Activated naive CD8-positive, alpha-beta T cell treated with anti-CD3 and anti-CD28 coated beads, Interleukin-2, amount 50 U/mL, for 16 hours (primary cell): ENCODE results near the gene SUPT6H.
A peak's percentile ranks its signal among the peaks of the same experiment; 100 is the strongest.

ENCODE experiments used
- DNase-seq: peaks from one replicate; pipeline ENCODE4 v3.0.0-alpha.2; 2020; ENCODE audit warnings: low read depth, low spot score

SUPT6H gene

DNA sequence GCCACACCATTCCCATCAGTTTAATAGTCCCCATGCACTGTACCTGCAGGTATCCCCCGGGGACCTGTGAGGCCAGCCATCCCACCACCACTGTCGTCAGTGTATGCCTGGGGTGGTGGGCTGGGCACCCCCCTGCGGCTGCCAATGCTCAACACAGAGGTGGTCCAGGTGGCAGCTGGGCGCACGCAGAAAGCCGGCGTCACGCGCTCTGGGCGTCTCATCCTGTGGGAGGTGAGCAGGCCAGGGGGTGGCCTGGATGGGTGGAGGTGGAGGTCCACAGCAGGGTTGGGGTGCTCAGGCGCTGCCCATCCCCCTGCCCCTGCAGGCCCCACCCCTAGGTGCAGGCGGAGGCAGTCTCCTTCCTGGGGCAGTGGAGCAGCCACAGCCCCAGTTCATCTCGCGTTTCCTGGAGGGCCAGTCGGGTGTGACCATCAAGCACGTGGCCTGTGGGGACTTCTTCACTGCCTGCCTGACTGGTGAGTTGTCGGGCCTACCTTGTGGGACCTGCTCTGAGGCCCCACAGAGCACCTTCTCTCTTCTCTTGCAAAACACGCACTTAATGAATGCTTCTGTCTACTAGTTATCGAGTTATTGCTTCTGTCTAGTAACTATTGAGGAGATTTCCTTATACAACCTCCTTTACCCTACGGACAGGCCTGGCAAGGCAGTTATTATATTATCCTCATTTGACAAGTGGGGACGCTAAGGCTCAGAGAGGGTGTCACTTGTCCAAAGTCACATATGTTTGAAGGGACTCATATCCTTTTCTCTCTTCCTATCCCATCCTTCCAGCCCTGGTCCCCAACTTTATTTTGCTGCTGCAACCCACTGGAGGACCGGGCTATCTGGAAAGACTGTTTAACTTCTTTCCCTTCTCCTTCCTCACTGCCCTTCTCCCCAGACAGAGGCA is 76.0 kb downstream of the SUPT6H start:
- no peak for DNase-seq

DNA sequence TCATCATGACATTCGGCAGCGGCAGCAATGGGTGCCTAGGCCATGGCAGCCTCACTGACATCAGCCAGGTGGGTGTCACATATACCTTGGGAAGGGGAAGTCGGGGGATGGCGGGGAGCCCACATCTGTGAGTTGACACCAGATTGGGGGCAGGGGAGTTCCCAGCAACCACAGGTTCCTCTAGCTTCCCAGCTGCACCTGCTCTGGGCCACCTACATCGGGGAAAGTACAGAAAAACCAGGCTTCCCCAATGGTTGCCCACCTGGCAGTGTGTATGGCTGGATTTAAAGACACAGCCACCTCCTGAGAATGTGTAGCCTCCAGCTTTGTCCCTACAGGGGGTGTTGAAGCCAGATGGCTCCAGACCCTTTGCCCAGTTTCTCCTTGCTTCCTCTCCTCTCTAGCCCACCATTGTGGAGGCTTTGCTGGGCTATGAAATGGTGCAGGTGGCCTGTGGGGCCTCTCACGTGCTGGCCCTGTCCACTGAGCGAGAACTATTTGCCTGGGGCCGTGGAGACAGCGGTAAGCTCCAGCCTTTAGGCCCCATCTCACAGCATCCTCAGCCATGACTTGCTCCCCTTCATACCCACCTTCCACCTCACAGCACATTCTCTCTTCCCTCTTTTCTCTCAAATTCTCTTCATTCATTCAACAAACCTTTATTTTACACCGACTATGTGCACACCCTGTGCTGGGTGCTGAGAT is 76.8 kb downstream of the SUPT6H start:
- DNase-seq = peak; percentile 45

DNA sequence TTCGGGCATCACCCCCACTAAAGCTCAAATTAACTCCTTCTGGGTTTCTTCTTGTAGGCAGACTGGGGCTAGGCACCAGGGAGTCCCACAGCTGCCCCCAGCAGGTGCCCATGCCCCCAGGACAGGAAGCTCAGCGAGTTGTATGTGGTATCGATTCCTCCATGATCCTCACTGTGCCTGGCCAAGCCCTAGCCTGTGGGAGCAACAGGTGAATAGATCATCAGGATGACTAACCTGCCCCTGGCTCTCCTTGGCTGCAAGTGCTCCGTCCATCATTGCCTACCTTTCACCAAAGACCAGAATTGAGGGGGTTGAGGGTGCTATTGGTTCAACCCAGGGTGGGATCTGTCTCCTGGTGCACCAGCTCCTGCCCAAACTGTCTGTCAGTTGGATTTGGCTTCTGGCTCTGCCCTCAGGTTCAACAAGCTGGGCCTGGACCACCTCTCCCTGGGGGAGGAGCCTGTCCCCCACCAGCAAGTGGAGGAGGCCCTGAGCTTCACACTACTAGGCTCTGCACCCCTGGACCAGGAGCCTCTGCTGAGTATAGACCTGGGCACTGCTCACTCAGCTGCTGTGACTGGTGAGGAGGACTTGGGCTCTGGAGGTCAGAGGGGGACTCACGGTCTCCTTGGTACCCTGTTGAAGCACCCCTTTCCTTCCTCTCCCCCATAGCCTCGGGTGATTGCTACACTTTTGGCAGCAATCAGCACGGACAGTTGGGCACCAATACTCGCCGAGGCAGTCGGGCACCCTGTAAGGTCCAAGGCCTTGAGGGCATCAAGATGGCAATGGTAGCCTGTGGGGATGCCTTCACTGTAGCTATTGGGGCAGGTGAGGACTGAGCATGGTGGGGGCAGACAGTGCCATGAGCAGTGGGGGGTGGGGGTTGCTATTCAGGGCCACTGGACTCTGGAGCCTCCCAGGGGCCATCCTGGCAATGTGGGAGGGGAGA is 78.7 kb downstream of the SUPT6H start:
- DNase-seq = no peak

DNA sequence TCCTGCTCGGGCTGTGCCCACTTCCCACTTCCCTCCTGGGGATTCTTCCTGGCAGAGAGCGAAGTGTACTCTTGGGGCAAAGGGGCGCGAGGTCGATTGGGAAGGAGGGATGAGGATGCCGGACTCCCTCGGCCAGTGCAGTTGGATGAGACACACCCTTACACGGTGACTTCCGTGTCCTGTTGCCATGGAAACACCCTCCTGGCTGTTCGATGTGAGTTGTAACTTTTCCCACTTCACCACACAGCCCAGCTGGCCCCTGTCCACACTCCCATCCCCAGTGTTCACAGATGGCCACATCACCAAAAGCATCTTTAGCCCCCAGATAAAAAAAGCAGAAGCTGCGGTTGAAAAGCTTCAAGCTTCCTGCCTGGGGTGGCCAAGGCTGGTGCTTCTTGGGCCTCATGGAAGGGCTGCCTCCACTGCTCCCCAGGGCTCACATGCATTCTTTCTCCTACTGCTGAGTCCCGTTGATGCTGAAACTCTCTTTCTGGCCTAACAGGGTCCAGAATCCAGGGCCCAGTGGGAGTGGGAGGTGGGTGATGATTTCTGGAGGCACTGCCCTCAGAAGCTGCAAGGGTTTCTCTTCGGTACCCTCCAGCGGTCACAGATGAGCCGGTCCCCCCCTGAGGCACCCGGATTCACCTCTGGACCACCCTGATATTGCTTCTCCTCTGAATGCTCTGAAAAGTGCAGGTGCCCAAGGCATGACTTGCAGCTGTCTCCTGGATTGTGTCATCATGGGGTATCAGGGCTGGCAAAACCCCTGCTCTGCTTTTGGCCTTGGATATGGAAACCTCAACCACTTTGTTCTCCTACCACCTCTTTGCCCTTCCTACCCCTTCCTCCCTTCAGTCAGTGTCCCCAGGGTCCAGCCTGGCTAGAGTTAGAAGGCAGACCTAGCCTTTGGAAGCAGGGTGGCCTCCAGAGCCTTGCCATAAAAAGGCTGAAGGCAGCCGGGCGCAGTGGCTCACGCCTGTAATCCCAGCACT is 79.6 kb downstream of the SUPT6H start:
- DNase-seq = no peak

DNA sequence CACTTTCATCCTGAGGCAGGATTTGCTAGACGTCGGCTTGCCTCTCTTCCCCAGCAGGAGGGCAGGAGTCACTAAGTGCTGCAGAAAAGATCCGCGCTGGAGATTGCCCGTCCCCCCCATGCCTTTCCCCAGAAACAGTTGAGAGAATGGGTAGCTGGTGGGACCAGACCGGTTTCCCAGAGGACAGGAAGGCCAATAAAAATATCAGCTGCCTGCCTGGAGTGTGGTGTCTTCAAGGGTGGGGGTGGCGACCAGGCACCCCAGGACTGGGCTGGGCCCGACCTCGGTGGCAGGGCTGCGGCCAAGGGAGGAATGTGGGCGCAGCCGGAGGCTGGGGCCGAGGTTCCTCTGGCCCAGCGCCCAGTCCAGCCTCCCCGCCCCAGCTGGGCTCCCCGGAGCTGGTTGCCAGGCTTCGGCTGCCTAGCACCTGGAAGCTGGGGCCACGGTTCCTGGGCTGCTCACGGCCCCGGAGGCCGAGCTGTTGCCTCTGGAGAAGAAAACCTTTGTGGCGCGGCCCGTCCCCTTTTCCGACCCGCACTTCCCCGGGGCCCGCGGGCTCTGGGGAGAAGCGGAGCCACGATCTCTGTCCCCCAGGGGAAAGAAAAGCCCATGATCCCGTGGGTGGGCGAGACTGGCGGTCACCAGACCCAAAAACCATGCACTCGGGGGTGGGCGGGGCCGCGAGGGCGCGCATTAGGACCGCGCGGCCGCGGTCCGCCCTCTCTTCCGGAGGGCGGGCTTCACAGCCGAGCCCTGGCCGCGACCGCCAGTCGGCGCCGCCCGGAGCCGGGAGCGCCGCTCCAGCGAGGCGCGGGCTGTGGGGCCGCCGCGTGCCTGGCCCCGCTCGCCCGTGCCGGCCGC is 81.5 kb downstream of the SUPT6H start, which contains the start of gene TRAF4:
TRAF4 (plus strand) TSS at position 769 of the 861 bp plus-strand sequence. CDS start 102 bp downstream, outside the sequence.
- DNase-seq = peak; percentile 56

DNA sequence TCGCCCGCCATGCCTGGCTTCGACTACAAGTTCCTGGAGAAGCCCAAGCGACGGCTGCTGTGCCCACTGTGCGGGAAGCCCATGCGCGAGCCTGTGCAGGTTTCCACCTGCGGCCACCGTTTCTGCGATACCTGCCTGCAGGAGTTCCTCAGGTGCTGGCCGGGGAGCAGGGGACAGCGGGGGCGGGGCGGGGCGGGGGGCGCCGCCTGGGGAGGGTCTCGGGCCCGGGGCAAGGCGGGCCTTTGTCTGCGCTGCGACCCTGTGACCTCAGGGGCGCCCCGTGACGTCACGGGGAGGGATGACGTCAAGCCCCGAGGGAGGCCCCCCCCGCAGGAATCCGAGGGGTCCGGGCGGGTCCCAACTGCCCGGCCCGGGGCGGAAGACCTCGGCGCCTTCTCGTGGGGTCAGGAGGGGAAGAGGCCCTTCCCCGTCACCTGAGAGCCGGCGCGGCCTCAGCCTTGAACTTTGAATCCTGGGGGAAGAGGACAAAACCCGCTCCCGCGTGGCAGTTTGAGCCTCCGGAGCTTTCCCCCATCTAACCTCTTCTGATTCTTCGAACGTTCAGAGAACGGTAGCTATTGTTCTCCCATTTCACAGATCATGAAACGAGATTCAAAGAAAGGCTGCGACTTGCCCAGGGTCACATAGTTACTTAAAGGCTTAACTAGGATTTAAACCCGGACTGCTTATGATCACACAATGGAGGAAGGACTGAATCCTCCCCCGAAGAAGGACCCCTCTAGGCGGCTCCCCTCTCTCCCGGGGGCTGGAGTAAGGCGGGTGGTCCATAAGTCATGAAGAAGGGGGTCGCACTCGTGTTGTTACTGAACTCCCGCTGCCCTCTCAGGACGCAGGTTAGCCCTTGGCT is 82.3 kb downstream of the SUPT6H start:
- DNase-seq = peak; percentile 46

DNA sequence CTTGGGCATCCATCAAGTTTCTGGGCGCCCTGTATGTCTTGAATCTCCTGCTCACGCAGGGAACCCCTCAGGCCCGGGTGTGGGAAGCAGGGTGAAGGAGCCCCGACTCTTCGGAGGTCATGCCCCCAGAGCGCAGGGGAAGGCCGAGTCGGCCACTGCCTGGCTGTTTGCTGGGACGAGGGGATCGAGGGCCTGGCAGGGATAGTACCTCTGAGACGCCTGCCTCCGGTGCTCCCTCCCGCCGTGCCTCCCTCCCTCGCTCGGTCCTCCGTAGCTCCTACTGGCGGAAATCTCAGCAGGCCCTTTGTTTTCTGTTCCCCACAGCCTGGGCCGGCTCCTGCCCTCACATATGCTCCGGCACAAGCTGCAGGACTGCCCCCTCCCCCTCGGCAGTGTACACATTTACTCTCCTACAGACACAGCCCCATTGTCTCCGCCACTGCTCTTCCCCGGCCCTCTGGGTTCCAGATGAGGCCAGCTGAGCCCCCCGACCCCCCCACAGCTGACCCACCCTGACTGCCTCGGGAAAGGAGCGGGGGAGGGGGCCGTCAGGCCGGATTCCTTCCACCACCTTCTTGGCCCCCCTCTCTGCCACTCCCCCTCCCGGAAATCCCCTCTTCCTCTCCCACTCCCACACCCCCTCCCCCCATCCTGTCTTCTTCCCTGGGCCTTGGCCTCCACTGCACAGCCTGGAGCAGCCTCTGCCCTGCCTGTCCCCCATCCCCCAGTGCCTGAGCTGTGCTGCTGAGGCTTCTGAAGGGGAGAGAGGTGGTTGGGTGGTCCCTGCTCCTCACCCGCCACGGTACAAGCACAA is 83.2 kb downstream of the SUPT6H start:
- no peak for DNase-seq

DNA sequence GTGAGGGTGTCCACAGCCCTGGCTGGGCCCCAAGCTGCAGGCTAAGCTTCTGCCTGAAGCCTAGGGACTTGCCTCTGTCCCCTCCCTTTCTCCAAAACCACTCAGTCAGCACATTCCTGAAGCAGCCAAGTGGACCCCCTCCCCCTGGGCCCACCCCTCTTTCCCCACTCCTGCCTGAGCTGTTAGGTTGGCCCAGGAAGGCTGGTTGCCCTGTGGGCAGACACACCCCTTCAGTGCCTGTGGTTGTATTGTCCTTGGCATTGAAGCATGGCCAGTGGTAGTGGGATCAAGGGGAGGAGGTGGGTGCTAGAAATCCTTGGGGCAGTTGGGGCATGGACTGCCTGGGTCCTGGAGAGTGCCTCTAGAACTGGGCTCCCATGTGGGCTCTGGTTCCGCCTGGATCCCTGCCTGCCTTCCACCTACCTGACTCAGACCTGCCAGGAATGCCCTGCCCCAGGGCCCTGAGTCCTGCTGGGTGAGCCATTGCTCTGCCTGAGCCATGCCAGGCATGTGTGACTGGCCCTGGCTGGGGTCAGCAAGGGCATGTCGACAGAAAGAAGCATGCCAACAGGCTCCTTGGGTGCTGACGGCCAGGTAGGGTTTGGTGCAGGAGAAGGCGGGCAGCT is 83.9 kb downstream of the SUPT6H start:
- no peak for DNase-seq

DNA sequence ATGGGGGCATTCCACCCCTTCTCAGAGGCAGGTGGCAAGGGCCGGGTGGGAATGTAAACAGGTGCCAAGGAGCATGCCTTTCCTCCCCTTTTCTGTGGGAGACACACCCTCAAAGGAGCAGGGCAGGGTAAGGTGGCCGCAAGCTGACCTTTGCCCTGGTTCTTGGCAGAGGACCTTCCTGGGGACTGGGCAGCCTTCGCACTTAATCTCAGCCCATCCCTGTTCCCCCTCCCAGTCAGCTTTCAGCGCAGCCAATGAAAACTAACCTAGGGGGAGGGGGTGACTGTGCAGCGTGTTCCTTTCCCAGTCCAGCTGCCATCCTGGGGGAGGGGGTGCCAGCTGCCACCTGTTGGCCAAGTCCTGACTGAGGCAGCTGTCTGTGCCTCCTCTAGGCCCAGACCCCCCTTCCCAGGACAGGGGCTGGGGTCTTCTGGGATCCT is 84.6 kb downstream of the SUPT6H start:
- no peak for DNase-seq

DNA sequence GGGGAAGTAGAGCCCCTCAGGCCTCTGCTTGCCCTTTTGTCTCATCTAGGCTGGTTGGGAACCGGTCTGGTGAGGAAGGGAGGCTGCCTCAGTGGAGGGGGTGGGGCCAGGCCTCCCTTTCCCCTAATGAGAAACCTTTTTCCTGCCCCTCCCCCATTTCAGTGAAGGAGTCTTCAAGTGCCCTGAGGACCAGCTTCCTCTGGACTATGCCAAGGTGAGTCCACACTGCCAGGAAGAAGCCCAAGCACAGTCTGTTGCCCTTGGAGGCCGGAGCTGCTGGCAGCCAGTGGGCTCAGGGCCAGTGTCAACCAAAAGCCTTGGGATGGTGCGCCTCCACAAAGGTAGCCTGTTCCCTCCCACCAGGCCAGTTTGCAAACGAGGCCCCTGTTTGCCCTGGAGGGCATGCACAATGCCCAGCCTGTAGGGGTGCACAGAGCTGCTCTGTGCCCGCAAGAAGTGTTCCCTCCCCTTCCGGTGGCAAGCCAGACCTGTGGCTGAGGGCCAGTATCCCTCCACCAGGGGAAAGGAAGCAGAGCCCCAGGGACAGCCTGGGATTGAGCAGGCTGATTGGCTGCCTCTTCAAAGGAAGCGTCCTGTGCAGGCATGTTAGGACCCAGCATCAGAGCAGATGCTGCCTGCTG is 85.2 kb downstream of the SUPT6H start:
- DNase-seq = no peak

DNA sequence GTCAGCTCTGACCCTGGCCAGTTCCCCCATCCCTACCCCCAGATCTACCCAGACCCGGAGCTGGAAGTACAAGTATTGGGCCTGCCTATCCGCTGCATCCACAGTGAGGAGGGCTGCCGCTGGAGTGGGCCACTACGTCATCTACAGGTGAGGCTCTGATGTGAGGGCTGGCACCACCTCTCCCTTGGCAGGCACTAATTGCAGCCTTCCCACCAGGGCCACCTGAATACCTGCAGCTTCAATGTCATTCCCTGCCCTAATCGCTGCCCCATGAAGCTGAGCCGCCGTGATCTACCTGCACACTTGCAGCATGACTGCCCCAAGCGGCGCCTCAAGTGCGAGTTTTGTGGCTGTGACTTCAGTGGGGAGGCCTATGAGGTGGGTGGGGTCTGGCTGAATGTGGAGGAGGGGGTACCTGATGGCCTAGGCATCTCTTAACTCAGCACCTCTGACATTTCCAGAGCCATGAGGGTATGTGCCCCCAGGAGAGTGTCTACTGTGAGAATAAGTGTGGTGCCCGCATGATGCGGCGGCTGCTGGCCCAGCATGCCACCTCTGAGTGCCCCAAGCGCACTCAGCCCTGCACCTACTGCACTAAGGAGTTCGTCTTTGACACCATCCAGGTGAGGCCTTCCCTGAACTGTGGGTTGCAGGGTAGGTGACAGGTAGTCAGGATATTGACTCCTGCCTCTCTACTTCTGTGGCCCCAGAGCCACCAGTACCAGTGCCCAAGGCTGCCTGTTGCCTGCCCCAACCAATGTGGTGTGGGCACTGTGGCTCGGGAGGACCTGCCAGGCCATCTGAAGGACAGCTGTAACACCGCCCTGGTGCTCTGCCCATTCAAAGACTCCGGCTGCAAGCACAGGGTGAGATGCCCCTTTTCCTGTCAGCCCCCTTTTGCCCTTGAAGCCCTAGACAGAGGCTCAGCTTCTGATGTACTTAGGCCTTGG is 86.1 kb downstream of the SUPT6H start:
- no peak for DNase-seq

DNA sequence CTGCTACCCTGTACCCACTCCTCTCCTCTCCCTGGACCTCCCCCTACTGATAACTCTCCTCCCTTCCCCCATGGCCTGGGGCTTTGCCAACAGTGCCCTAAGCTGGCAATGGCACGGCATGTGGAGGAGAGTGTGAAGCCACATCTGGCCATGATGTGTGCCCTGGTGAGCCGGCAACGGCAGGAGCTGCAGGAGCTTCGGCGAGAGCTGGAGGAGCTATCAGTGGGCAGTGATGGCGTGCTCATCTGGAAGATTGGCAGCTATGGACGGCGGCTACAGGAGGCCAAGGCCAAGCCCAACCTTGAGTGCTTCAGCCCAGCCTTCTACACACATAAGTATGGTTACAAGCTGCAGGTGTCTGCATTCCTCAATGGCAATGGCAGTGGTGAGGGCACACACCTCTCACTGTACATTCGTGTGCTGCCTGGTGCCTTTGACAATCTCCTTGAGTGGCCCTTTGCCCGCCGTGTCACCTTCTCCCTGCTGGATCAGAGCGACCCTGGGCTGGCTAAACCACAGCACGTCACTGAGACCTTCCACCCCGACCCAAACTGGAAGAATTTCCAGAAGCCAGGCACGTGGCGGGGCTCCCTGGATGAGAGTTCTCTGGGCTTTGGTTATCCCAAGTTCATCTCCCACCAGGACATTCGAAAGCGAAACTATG is 87.0 kb downstream of the SUPT6H start:
- no peak for DNase-seq

DNA sequence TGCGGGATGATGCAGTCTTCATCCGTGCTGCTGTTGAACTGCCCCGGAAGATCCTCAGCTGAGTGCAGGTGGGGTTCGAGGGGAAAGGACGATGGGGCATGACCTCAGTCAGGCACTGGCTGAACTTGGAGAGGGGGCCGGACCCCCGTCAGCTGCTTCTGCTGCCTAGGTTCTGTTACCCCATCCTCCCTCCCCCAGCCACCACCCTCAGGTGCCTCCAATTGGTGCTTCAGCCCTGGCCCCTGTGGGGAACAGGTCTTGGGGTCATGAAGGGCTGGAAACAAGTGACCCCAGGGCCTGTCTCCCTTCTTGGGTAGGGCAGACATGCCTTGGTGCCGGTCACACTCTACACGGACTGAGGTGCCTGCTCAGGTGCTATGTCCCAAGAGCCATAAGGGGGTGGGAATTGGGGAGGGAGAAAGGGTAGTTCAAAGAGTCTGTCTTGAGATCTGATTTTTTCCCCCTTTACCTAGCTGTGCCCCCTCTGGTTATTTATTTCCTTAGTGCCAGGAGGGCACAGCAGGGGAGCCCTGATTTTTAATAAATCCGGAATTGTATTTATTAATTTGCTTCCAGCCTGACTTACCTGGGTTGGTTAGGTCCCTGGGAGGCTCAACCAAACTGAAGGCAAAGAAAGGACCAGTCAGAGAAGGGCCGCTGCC is 87.6 kb downstream of the SUPT6H start:
- no peak for DNase-seq
